PC-9 (cell line): ENCODE results near the gene ABI2.
"Not testable (repeated sequence)": the region's sequence is repeated elsewhere in the genome, so short reads cannot be mapped to it uniquely, and the experiment has no call there.

Source experiments
- CTCF ChIP-seq: fragments of 200-600 bp; sonication (generic); conservative IDR thresholded peaks from 2 replicates; pipeline ENCODE4 v1.6.1; 2017; ENCODE audit warnings: mixed run types, antibody characterized with exemption, mild to moderate bottlenecking, moderate library complexity
- EZH2 ChIP-seq: fragments of 200-600 bp; sonication (generic); IDR thresholded peaks from 2 replicates; pipeline ENCODE4 v1.8.0; 2017; ENCODE audit warnings: antibody characterized with exemption, low read depth

GRCh38 chr2:203429643-203430042 is 101.4 kb downstream of the ABI2 start:
- not testable (repeated sequence) for TF ChIP-seq CTCF, EZH2
